ENCODE results near the gene ATXN10. TPM values are rescaled to one million over a fixed set of nuclear protein-coding genes. Genes with fewer than 3 reads are reported as not detected.
A peak's percentile ranks its signal among the peaks of the same experiment; 100 is the strongest.

Gene ATXN10
- total and polyA plus RNA-seq, 2 experiments from 2014 or later: 109 to 216 TPM

GRCh38 chr22:45859231-45860161 is 187.9 kb downstream of the ATXN10 start:
- Histone ChIP-seq H3K4me3 (no peak overlapping the region), H2AFZ (no peak overlapping the region), H3K36me3 (ENCODE audit: low read depth) (no peaks in the 10 kb centered on the region), H3K9me3 (ENCODE audit: low read depth) (no peaks in the 10 kb centered on the region), H3K27me3 (replicated peaks; ENCODE audit: insufficient read depth) (no peaks in the 10 kb centered on the region), H3K79me2 (ENCODE audit: insufficient read depth) (no peaks in the 10 kb centered on the region), H4K20me1 (ENCODE audit: insufficient read depth) (no peaks in the 10 kb centered on the region), H3F3A (ENCODE audit: insufficient read depth) (peaks cover 12% of the 10 kb centered on the region), H3K27ac (no peak overlapping the region), H3K4me1 (ENCODE audit: insufficient read depth) (no peaks in the 10 kb centered on the region), H3K4me2 (ENCODE audit: unreplicated experiment) (no peak overlapping the region), H3K9me2 (ENCODE audit: insufficient read depth) (no peaks in the 10 kb centered on the region), H3K9ac (no peak overlapping the region)
- DNase-seq: no peak
- TF ChIP-seq EZH2 (IDR thresholded peaks at IDR 0.05; ENCODE audit: insufficient read depth, poor library complexity, severe bottlenecking) (no peak), EZH2phosphoT487 (IDR thresholded peaks at IDR 0.05; ENCODE audit: insufficient read depth, low read depth) (no peak)
- in situ Hi-C loops (cut with MboI): no loop called here
- 94 to 95% methylated on average over 28 of the region's 28 CpGs for WGBS, 2 experiments (ENCODE audit: low coverage in 1 of 2, low lambda C conversion rate in 2 of 2, missing lambda C conversion rate in 2 of 2)

- TF ChIP-seq EZH2 (IDR thresholded peaks at IDR 0.05; ENCODE audit: insufficient read depth, poor library complexity, severe bottlenecking) (no peak), EZH2phosphoT487 (IDR thresholded peaks at IDR 0.05; ENCODE audit: insufficient read depth, low read depth) (no peak)
- no peak for DNase-seq
- in situ Hi-C loops (cut with MboI): no loop called here
- no peaks in the 10 kb centered on the region for H4K20me1 ChIP-seq (ENCODE audit: insufficient read depth)
- no peaks in the 10 kb centered on the region for H3K4me1 ChIP-seq (ENCODE audit: insufficient read depth)
- H3K27ac ChIP-seq: no peak overlapping the region
- no peak overlapping the region for H3K4me3 ChIP-seq
- H3K9ac ChIP-seq: no peak overlapping the region
- 95 to 96% methylated on average over 14 to 18 of the region's 18 CpGs for WGBS, 2 experiments (ENCODE audit: low coverage in 1 of 2, low lambda C conversion rate in 2 of 2, missing lambda C conversion rate in 2 of 2)
- H3K9me3 ChIP-seq (ENCODE audit: low read depth): no peaks in the 10 kb centered on the region
- H2AFZ ChIP-seq: no peak overlapping the region
- no peaks in the 10 kb centered on the region for H3K27me3 ChIP-seq (replicated peaks; ENCODE audit: insufficient read depth)
- no peak overlapping the region for H3K4me2 ChIP-seq (ENCODE audit: unreplicated experiment)
- H3F3A ChIP-seq (ENCODE audit: insufficient read depth): peaks cover 12% of the 10 kb centered on the region
- H3K9me2 ChIP-seq (ENCODE audit: insufficient read depth): no peaks in the 10 kb centered on the region
- H3K36me3 ChIP-seq (ENCODE audit: low read depth): no peaks in the 10 kb centered on the region
- no peaks in the 10 kb centered on the region for H3K79me2 ChIP-seq (ENCODE audit: insufficient read depth)
Observed at GRCh38 chr22:45860201-45860600, 188.6 kb downstream of the ATXN10 start.

- no peaks in the 10 kb centered on the region for H3K27me3 ChIP-seq (replicated peaks; ENCODE audit: insufficient read depth)
- no peaks in the 10 kb centered on the region for H3K9me3 ChIP-seq (ENCODE audit: low read depth)
- H3K9me2 ChIP-seq (ENCODE audit: insufficient read depth): no peaks in the 10 kb centered on the region
- in situ Hi-C loops (cut with MboI): no loop called here
- no peak overlapping the region for H3K4me2 ChIP-seq (ENCODE audit: unreplicated experiment)
- no peak overlapping the region for H3K9ac ChIP-seq
- H4K20me1 ChIP-seq (ENCODE audit: insufficient read depth): no peaks in the 10 kb centered on the region
- no peaks in the 10 kb centered on the region for H3K4me1 ChIP-seq (ENCODE audit: insufficient read depth)
- H3K36me3 ChIP-seq (ENCODE audit: low read depth): no peaks in the 10 kb centered on the region
- no peak overlapping the region for H3K27ac ChIP-seq
- 84 to 86% methylated on average over 8 of the region's 8 CpGs for WGBS, 2 experiments (ENCODE audit: low coverage in 1 of 2, low lambda C conversion rate in 2 of 2, missing lambda C conversion rate in 2 of 2)
- H3F3A ChIP-seq (ENCODE audit: insufficient read depth): peaks cover 12% of the 10 kb centered on the region
- no peak overlapping the region for H2AFZ ChIP-seq
- TF ChIP-seq EZH2phosphoT487 (IDR thresholded peaks at IDR 0.05; ENCODE audit: insufficient read depth, low read depth) (no peak), EZH2 (IDR thresholded peaks at IDR 0.05; ENCODE audit: insufficient read depth, poor library complexity, severe bottlenecking) (no peak)
- H3K4me3 ChIP-seq: no peak overlapping the region
- no peak for DNase-seq
- no peaks in the 10 kb centered on the region for H3K79me2 ChIP-seq (ENCODE audit: insufficient read depth)
Observed at GRCh38 chr22:45861259-45861658, 189.6 kb downstream of the ATXN10 start.

GRCh38 chr22:45863981-45864751 is 192.5 kb downstream of the ATXN10 start:
- Histone ChIP-seq H3K27me3 (replicated peaks; ENCODE audit: insufficient read depth) (peaks cover 19% of the 10 kb centered on the region), H3F3A (ENCODE audit: insufficient read depth) (peaks cover 12% of the 10 kb centered on the region), H3K9ac (no peak overlapping the region), H3K9me3 (ENCODE audit: low read depth) (no peaks in the 10 kb centered on the region), H3K4me2 (ENCODE audit: unreplicated experiment) (no peak overlapping the region), H4K20me1 (ENCODE audit: insufficient read depth) (no peaks in the 10 kb centered on the region), H2AFZ (no peak overlapping the region), H3K9me2 (ENCODE audit: insufficient read depth) (no peaks in the 10 kb centered on the region), H3K27ac (no peak overlapping the region), H3K79me2 (ENCODE audit: insufficient read depth) (no peaks in the 10 kb centered on the region), H3K36me3 (ENCODE audit: low read depth) (no peaks in the 10 kb centered on the region), H3K4me1 (ENCODE audit: insufficient read depth) (no peaks in the 10 kb centered on the region; the same call in 1 of the 2 replicates), H3K4me3 (no peak overlapping the region)
- in situ Hi-C loops (cut with MboI): no loop called here
- WGBS, 2 experiments (ENCODE audit: low coverage in 1 of 2, low lambda C conversion rate in 2 of 2, missing lambda C conversion rate in 2 of 2): 26 to 27% methylated on average over 19 of the region's 19 CpGs
- TF ChIP-seq EZH2phosphoT487 (IDR thresholded peaks at IDR 0.05; ENCODE audit: insufficient read depth, low read depth) (no peak), EZH2 (IDR thresholded peaks at IDR 0.05; ENCODE audit: insufficient read depth, poor library complexity, severe bottlenecking) (no peak)
- DNase-seq: peak; percentile 54
